EH (cell line): Measurements from ENCODE around the gene RBM47.

Source experiments
- DNase-seq: peaks from one replicate; pipeline ENCODE4 v3.0.0-alpha.2; 2015; ENCODE audit warnings: low read depth

The RBM47 gene

DNA sequence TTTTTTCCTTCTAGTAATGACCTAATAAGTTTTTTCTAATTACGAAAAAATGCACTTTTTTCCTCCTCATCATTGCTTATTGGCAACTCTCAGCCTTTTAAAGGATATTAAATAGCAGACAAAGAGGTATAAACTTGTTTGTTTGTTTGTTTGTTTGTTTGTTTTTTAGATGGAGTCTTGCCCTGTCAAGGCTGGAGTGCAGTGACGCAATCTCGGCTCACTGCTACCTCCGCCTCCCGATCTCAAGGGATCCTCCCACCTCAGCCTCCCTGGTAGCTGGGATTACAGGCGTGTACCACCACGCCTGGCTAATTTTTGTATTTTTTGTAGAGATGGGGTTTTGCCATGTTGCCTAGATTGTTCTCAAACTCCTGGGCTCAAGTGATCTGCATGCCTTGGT lies 6.0 kb downstream of the RBM47 start:
- DNase-seq, result no peak

DNA sequence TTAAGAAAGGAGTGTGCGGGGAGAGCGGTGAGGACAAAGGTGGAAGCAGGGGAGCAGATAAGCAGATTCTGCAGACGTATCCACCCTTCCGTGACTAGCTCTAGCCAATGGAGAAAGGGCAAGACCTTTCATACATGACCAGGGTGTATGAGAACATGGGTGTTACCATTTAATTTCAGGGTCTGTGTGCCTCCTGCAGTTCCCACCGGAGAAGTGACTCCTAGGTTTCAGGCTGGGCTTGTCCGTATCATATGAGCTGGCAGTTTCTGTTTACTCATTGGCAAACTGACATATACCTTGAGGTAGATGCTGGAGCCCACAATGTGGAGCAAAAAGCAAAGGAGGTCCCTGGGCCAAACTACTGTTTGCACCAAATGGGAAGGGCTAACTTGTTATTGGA lies 6.8 kb downstream of the RBM47 start:
- no peak for DNase-seq

DNA sequence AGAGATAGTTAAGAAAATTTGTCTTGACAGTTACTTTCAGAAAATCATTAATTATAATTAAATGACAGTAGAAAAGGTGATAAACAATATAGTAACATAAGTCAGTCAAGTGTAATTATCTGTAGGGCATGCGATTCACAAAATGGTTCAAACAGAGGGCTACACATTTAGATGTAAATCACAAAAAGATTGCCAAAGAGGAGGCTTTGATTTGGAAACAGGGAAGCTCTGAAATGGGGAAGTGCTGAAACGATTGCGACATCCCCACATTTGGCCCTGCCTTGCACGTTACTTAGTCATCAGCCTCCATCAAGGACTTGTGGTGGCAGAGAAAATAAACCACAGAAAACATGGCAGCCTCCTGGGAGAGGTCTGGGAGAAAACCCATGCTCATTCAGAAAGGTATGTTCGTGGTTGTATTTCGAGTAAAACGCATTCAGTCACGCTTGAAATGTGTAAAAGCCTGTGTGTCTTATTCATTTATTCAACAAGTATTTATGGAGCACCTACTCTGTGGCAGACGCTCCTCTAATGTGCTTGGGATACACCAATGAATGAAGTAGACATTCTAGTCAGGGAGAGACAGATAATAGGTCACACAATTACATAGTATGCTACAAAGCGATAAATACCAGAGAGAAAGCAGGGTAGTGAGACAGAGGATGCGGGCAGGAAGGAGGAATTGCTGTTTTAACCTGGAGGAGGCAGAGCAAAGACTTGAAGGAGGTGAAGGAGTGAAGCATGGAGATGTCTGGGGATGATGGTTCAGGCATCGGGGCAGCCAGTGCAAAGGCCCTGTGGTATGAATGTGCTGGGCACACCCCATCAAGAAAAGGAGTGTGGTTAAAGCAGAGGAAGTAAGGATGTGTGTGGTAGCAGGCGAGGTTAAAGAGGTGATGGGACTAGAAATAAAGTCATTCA lies 7.8 kb downstream of the RBM47 start:
- DNase-seq, result peak; percentile 98

DNA sequence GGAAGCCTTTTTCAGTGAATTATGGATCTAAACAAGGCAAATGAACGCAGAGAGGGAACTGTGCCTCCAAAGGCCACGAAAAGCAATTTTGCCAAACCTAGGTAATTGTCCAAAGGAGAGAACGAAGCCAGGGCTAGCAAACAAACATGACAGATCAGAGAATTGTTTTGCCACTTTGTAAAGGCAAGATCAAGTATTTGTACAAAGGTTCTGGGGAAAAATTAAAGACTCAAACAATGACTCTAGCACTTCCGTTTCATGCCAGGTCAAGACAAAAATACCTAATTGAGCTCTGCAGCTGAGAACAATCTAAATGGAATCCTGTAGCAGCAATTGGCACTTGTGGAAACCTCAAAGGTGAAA lies 8.5 kb downstream of the RBM47 start:
- DNase-seq, result no peak

DNA sequence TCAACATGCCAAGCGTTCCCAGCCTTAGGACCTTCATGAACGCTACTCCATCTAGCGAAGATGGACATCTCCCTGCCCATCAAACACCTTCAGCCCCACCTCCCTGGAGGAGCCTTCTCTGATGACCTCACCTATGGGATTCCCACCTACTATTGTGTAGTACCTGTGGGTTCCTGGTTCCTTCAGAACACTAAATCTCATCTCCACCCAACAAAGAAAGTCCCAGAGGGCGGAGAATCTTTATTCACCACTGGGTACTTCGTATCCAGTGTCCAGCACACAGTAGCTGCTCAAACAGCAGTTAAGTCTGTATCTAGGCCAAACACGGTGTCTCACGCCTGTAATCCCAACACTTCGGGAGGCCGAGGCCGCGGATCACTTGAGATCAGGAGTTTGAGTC lies 10.1 kb downstream of the RBM47 start:
- DNase-seq, result no peak

- DNase-seq, result no peak
Observed at GRCh38 chr4:40617872-40618271, 11.8 kb downstream of the RBM47 start.

GRCh38 chr4:40614031-40614430 lies 15.6 kb downstream of the RBM47 start:
- no peak for DNase-seq

DNA sequence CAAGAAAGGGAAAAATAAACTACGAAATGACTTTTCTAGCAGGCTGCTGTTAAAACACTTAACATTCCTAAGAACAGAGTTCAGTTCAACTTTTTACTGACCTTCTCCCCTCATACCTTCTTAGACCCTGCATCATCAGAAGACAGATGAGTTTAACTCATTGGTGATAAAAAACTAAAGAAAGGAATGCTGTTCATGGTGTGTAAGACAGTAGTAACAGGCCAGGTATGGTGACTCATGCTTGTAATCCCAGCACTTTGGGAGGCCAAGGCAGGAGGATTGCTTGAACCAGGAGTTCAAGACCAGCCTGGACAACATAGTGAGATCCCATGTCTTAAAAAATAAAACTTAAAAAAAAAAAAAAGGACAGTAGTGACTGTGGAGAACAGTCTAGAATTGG lies 16.2 kb downstream of the RBM47 start:
- peak; percentile 50 for DNase-seq

GRCh38 chr4:40612831-40613230 lies 16.8 kb downstream of the RBM47 start:
- no peak for DNase-seq

DNA sequence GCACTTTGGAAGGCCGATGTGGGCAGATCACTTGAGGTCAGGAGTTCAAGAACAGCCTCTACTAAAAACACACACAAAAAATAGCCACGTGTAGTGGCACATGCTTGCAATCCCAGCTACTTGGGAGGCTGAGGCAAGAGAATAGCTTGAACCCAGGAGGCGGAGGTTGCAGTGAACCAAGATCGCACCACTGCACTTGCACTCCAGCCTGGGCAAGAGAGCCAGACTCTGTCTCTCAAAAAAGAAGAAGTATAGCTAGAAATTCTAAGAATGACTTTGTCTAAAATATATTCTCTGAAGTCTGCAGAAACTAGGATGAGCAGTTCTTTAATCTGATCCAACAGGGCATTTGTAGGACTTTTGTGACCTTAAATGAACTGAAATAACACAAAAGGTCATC lies 17.4 kb downstream of the RBM47 start:
- DNase-seq, result no peak

DNA sequence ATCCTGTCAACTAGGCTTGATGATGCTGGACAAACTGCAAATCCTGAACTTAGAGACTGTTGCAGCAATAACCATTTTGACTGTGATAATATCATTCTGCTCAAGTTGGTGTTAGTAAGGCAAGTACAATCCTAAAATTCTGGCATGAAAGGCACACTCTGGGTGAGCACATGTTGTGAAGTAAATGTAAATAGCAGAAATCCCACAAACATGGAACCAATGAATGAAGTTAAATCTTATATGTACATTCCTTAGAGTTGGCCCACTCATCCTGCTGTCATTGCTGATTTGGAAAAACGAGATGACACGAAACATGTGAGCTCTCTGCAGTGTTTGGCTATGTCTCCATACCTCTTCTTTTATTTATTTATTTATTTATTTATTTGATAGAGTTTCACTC lies 21.0 kb downstream of the RBM47 start:
- peak; percentile 32 for DNase-seq

DNA sequence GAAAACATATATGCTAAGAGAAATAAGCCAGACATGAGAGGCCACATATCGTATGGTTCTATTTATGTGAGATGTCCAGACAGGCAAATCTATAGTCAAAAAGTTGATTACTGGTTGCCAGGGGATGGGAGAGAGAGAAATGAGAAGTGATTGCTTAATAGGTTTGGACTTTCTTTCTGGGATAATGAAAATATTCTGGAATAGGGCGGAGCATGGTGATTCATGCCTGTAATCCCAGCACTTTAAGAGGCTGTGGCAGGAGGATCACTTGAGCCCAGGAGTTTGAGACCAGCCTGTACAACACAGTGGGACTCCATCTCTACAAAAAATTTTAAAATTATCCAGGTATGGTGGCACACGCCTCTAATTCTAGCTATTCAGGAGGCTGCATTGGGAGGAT lies 22.4 kb downstream of the RBM47 start:
- peak; percentile 43 for DNase-seq

- DNase-seq, result no peak
Observed at GRCh38 chr4:40606239-40606767, 23.4 kb downstream of the RBM47 start.

GRCh38 chr4:40603281-40603680 lies 26.4 kb downstream of the RBM47 start:
- no peak for DNase-seq

DNA sequence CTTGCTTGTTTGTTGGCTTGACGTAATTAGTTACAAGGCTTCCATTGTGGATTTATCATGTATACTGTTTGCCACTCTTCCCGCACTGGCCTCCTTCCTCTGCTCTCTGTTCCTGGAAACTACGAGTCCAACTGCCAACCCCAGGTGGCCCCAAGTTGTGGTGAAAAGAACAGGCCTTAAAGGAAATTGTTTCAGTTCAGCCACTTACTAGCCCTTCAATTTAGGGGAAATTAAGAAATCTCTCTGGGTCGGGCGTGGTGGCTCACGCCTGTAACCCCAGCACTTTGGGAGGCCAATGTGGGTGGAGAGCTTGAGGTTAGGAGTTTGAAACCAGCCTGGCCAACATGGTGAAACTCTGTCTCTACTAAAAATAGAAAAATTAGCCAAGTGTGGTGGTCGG lies 28.0 kb downstream of the RBM47 start:
- DNase-seq, result no peak

- DNase-seq, result no peak
Observed at GRCh38 chr4:40600850-40601249, 28.8 kb downstream of the RBM47 start.

DNA sequence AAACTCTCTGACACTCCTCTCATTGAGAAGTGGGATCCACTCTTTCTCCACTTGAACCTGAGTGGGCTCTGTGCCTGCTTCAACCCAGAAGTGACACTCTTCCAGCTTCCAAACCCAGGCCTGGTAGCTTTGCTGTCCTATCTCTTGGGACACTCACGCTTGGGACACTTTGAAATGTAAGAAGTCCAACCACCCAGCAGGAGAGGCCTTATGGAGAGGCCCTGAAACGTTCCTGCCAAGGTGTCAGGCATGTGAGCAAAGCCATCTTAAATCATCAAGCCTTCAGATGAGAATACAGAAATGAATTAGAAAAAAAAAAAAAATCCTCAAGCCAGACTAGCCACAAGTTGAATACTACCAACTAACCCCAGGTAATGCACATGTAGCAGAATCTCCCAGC lies 30.2 kb downstream of the RBM47 start:
- no peak for DNase-seq

DNA sequence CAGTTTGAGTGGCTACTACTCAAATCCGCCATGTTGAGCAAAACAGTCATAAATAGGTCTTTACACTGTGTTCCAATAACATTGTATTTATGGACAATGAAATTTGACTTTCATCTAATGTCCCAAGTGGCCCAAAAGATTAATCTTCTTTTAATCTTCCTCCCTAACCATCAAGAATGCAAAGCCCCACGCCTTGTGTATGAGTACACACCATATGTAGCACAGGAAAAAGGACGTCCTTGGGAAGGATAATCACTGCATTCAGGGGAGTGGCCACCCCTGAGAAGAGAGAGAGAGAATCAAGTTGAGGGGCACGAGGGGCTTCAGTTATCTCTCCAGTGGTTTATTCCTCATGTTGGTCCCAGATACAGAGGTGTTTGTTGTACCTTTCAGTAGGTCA lies 33.1 kb downstream of the RBM47 start:
- DNase-seq, result no peak

DNA sequence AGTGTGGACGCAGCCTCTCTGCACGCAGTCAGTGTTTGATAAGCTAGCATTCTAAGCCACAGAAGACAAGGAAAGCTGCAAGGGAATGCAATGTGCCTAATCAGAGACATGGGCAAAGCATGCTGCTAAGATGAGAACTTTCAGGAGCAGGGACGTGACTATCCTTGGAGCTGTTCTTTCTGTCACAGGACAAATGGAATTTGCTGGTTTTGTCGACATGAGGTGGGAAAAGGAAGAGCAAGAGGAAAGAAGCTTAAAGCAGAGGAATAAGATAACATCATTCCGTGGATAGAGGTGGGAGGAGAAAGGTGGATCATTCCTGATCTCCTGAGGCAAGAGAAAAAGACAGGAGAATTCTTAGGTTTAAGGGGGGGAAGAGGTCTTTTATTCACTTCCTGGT lies 33.7 kb downstream of the RBM47 start:
- DNase-seq, result no peak

DNA sequence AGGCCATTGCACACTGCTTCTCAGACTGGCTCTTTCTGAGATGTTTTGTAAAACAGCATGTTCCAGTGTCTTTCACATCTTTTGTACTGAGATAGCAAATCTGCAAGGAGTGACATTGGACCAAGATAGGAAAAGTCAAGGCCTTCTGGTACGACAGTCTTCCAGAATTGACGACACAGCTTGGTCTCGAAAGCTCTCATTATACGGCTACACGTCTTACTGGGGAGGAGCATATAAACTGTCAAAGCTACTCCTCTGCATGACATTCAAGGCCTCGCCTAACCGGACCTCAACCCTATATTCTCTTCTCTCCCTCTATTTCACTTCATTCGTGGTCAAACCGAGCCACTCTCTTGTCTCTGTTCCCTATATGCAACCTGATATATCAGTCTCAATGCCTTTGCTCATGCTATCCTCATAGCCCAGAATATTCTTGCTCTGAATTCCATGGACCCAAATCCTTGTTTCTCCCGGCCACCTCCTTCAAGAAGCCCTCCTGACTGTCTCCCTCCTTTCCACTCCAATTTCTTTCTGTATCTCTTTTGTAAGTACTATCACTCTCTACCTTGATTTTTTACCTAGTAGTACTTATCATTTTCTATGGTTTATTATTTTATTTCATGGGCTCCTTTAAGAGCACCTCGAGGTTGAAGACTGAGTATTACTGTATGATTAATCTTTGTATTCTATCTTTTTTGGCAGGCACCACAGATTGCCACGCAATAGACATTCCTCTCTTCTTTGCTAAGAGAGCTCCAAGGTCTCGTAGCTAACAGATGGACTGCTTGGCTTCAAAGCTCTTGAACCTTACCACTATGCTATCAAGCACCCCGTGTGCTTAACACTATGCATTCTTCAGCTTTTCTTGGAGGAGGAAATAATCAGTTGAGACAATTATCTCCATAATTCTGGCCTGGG lies 35.1 kb downstream of the RBM47 start:
- DNase-seq, result peak; percentile 82

DNA sequence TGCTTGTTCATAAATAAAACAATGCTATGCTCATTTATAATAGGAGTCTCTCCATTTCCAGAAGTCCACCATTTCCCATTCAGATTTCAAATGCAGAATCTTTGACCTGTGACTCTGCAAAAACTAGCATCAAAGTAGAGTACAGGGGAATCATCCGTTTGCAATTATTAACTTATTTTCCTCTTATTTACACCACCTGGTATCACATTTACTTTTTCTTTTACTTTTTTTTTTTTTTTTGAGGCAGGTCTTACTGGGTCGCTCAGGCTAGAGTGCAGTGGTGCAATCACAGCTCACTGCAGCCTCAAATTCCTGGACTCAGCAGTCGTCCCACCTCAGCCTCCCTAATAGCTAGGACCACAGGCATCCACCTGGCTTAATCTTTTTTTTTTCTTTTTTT lies 37.6 kb downstream of the RBM47 start:
- DNase-seq, result no peak

GRCh38 chr4:40587826-40588225 lies 41.8 kb downstream of the RBM47 start:
- DNase-seq, result peak; percentile 74

DNA sequence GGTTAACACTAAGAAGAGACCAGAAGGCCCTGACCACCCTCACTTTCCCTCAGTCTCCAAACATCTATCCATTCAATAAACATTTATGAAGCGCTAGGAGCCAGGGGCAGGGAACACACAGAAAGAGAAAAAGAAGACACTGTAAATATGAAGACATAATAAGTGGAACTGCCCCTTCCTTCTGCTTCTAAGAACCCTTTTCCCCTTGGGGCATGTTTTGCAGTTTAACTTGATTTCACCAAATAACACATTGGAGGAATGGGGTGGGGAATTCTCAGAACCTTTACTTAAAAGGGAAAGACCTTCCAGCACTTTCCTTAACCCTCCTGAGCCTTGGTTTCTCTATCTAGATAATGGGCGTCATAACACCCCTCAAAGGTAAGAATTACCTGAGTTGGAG lies 42.3 kb downstream of the RBM47 start:
- no peak for DNase-seq
